H1 (cell line): ENCODE measurements around the gene LUZP1. TPM values are rescaled to one million over a fixed set of nuclear protein-coding genes. Genes with fewer than 3 reads are reported as not detected.

ENCODE experiments used
- CTCF ChIA-PET: fragments of 300-600 bp; sonication (Branson Sonifier 250); formaldehyde crosslinking; loops from one replicate; lab custom pipeline; 2021; ENCODE audit not compliant: partially characterized antibody; lab: Charles Lee
- POLR2A ChIA-PET: fragments of 300-600 bp; sonication (Branson Sonifier 250); formaldehyde crosslinking; loops from one replicate; lab custom pipeline; 2021; ENCODE audit warnings: inconsistent platforms; ENCODE audit not compliant: partially characterized antibody; lab: Charles Lee
- DNase-seq, 2 experiments: peaks; one replicate each; pipeline versions ENCODE4 v3.0.0 to v3.0.0-alpha.2; 2010 to 2022; ENCODE audit warnings: low spot score in 2 of 2, low read depth in 1 of 2, mixed read lengths in 1 of 2
- FAIRE-seq: peaks from 2 replicates; lab custom pipeline; 2011; peaks lifted over from hg19 to GRCh38; lab: Jason Lieb, UNC
- H2AFZ ChIP-seq: 2 replicates; pipeline ENCODE4 v1.8.1; 2012; ENCODE audit warnings: low read length, inconsistent platforms
- H2AK5ac ChIP-seq: 2 replicates; pipeline ENCODE4 v1.6.1; 2013; ENCODE audit warnings: low read depth, low read length
- H2BK120ac ChIP-seq: replicated peaks from 2 replicates; pipeline ENCODE3; 2013; ENCODE audit warnings: low read depth, low read length, inconsistent platforms
- H2BK12ac ChIP-seq: 2 replicates; pipeline ENCODE4 v1.6.1; 2013; ENCODE audit warnings: low read depth, low read length
- H2BK15ac ChIP-seq: 2 replicates; pipeline ENCODE4 v1.6.1; 2013; ENCODE audit warnings: low read length
- H2BK20ac ChIP-seq: 2 replicates; pipeline ENCODE4 v1.6.1; 2013; ENCODE audit warnings: low read length
- H2BK5ac ChIP-seq: 2 replicates; pipeline ENCODE4 v1.6.1; 2013; ENCODE audit warnings: low read depth, low read length
- H3K14ac ChIP-seq: 2 replicates; pipeline ENCODE4 v1.6.1; 2013; ENCODE audit warnings: inconsistent platforms; ENCODE audit not compliant: insufficient read length
- H3K18ac ChIP-seq: 2 replicates; pipeline ENCODE4 v1.6.1; 2013; ENCODE audit warnings: low read length; ENCODE audit errors: extremely low read depth
- H3K23ac ChIP-seq: 2 replicates; pipeline ENCODE4 v1.6.1; 2013; ENCODE audit warnings: inconsistent platforms; ENCODE audit not compliant: insufficient read length
- H3K23me2 ChIP-seq: 2 replicates; pipeline ENCODE4 v1.6.1; 2013; ENCODE audit warnings: low read depth, low read length
- H3K27ac ChIP-seq: 2 replicates; pipeline ENCODE4 v1.6.1; 2011; ENCODE audit warnings: low read depth, low read length, inconsistent platforms
- H3K27me3 ChIP-seq, 4 experiments: replicated peaks in 1 of 4; 1 replicate in 1 of 4; 2 replicates in 3 of 4; pipeline versions ENCODE4 v1.6.1 to v1.8.1; 2011 to 2013; ENCODE audit warnings: low read length in 3 of 4, mild to moderate bottlenecking in 3 of 4, inconsistent platforms in 2 of 4, mixed read lengths in 2 of 4, moderate library complexity in 1 of 4; ENCODE audit not compliant: control insufficient read depth in 3 of 4, insufficient read depth in 3 of 4; ENCODE audit errors: extremely low read depth in 1 of 4
- H3K36me3 ChIP-seq, 4 experiments: 2 replicates each; pipeline versions ENCODE4 v1.6.1 to v1.8.1; 2011 to 2013; ENCODE audit warnings: mild to moderate bottlenecking in 4 of 4, low read length in 3 of 4, moderate library complexity in 2 of 4, control low read depth in 1 of 4, inconsistent platforms in 1 of 4; ENCODE audit not compliant: insufficient read depth in 4 of 4, control insufficient read depth in 2 of 4
- H3K4ac ChIP-seq: replicated peaks from 2 replicates; pipeline ENCODE3; 2013; ENCODE audit warnings: low read length, low read depth, mixed read lengths, inconsistent platforms; ENCODE audit not compliant: insufficient read length
- H3K4me1 ChIP-seq, 4 experiments: replicated peaks in 1 of 4; 1 replicate in 1 of 4; 2 replicates in 3 of 4; pipeline versions ENCODE4 v1.6.1 to v1.8.1; 2011 to 2013; ENCODE audit warnings: low read length in 3 of 4, inconsistent platforms in 2 of 4, mixed read lengths in 1 of 4; ENCODE audit not compliant: insufficient read depth in 4 of 4, control insufficient read depth in 3 of 4
- H3K4me2 ChIP-seq, 2 experiments: 2 replicates each; pipeline versions ENCODE4 v1.6.1 to v1.8.1; 2011 to 2013; ENCODE audit warnings: low read depth in 2 of 2, low read length in 2 of 2, control low read depth in 1 of 2, inconsistent platforms in 1 of 2, mild to moderate bottlenecking in 1 of 2; ENCODE audit not compliant: insufficient read depth in 1 of 2
- H3K4me3 ChIP-seq, 4 experiments: fragments of 200-600, 300-600 bp in 1 of 4; sonication (generic), shearing (Covaris generic), sonication (Bioruptor Twin) in 1 of 4; 2 replicates each; pipeline versions ENCODE4 v1.5.1 to v1.8.1; 2011 to 2016; ENCODE audit warnings: low read length in 4 of 4, low read depth in 3 of 4, control low read depth in 2 of 4, inconsistent platforms in 2 of 4, mild to moderate bottlenecking in 2 of 4, mixed read lengths in 1 of 4, moderate library complexity in 1 of 4; ENCODE audit not compliant: insufficient read depth in 2 of 4; ENCODE audit errors: extremely low read depth in 1 of 4
- H3K56ac ChIP-seq: replicated peaks from 2 replicates; pipeline ENCODE3; 2013; ENCODE audit warnings: low read depth, mild to moderate bottlenecking, mixed read lengths, low read length, inconsistent platforms; ENCODE audit not compliant: insufficient read length
- H3K79me1 ChIP-seq: 2 replicates; pipeline ENCODE4 v1.6.1; 2013; ENCODE audit warnings: low read depth, low read length, control low read depth
- H3K79me2 ChIP-seq, 2 experiments: 2 replicates each; pipeline versions ENCODE4 v1.6.1 to v1.8.1; 2012 to 2013; ENCODE audit warnings: low read length in 2 of 2, mild to moderate bottlenecking in 2 of 2, inconsistent platforms in 1 of 2; ENCODE audit not compliant: insufficient read depth in 2 of 2, control insufficient read depth in 1 of 2
- H3K9ac ChIP-seq, 4 experiments: replicated peaks in 1 of 4; 1 replicate in 1 of 4; 2 replicates in 3 of 4; pipeline versions ENCODE4 v1.6.1 to v1.8.1; 2011 to 2013; ENCODE audit warnings: low read depth in 3 of 4, low read length in 3 of 4, control low read depth in 2 of 4, mild to moderate bottlenecking in 2 of 4, moderate library complexity in 2 of 4, inconsistent platforms in 1 of 4; ENCODE audit errors: extremely low read depth in 1 of 4
- H3K9me3 ChIP-seq, 2 experiments: 2 replicates each; pipeline versions ENCODE4 v1.6.1 to v1.8.1; 2012 to 2013; ENCODE audit warnings: mild to moderate bottlenecking in 2 of 2, moderate library complexity in 2 of 2, control low read depth in 1 of 2, inconsistent platforms in 1 of 2, low read depth in 1 of 2, low read length in 1 of 2, mixed read lengths in 1 of 2; ENCODE audit not compliant: insufficient read depth in 2 of 2
- H4K20me1 ChIP-seq, 2 experiments: replicated peaks in 1 of 2; 2 replicates each; pipeline versions ENCODE3 to v1.8.1; 2011 to 2013; ENCODE audit warnings: inconsistent platforms in 2 of 2, low read length in 2 of 2, mild to moderate bottlenecking in 1 of 2; ENCODE audit not compliant: insufficient read depth in 2 of 2, control insufficient read depth in 1 of 2
- H4K5ac ChIP-seq: 2 replicates; pipeline ENCODE4 v1.6.1; 2013; ENCODE audit warnings: low read length, low read depth, mixed read lengths, inconsistent platforms; ENCODE audit not compliant: insufficient read length
- H4K8ac ChIP-seq: 2 replicates; pipeline ENCODE4 v1.8.0; 2013; ENCODE audit warnings: mild to moderate bottlenecking, moderate library complexity, low read length, inconsistent platforms; ENCODE audit not compliant: insufficient read depth; ENCODE audit errors: extremely low read depth
- H4K91ac ChIP-seq: replicated peaks from 2 replicates; pipeline ENCODE3; 2013; ENCODE audit warnings: low read length, mixed read lengths, inconsistent platforms; ENCODE audit not compliant: insufficient read length
- EGR1 ChIP-seq: IDR thresholded peaks from 2 replicates; pipeline ENCODE4 v1.6.1; 2011; ENCODE audit warnings: low read depth, low read length, borderline replicate concordance
- MAFK ChIP-seq: IDR thresholded peaks from 2 replicates; pipeline ENCODE4 v1.6.1; 2012; ENCODE audit warnings: low read depth, mild to moderate bottlenecking, improper control_type of control experiment, low read length
- NANOG ChIP-seq: IDR thresholded peaks from 2 replicates; pipeline ENCODE4 v1.6.1; 2011; ENCODE audit warnings: low read length, low read depth, mild to moderate bottlenecking, inconsistent platforms; ENCODE audit not compliant: insufficient read depth, poor library complexity, severe bottlenecking
- RFX5 ChIP-seq: IDR thresholded peaks from 2 replicates; pipeline ENCODE4 v1.6.1; 2011; ENCODE audit warnings: low read depth, low read length, improper control_type of control experiment, borderline replicate concordance
- SIX5 ChIP-seq: IDR thresholded peaks from 2 replicates; pipeline ENCODE4 v1.6.1; 2011; ENCODE audit warnings: mild to moderate bottlenecking, low read depth, low read length
- TEAD4 ChIP-seq: IDR thresholded peaks from 2 replicates; pipeline ENCODE4 v1.6.1; 2012; ENCODE audit warnings: low read depth, low read length, inconsistent platforms, mixed read lengths
- WGBS, 2 experiments: shearing (Covaris generic) in 1 of 2; methylation state at CpG; one replicate each; pipeline versions ENCODE4 v1.1.6 to v1.1.7; 2013 to 2015; ENCODE audit warnings: low lambda C conversion rate in 2 of 2, mixed read lengths in 2 of 2, inconsistent platforms in 1 of 2, low coverage in 1 of 2, missing lambda C conversion rate in 1 of 2; ENCODE audit not compliant: insufficient replicate concordance in 2 of 2, insufficient coverage in 1 of 2, insufficient read length in 1 of 2; ENCODE audit errors: extremely low coverage in 1 of 2, missing lambda C conversion rate in 1 of 2; 5-methylcytosine and 5-hydroxymethylcytosine counted together
- polyA plus RNA-seq, 7 experiments: library from polyadenylated mRNA; depleted of rRNA in 3 of 7; stranded (reverse) in 5 of 7; unstranded in 2 of 7; fragments of >200 nt in 5 of 7; fragments of 200-250 nt in 2 of 7; gene quantifications; 1 replicate in 5 of 7; 2 replicates in 1 of 7; 4 replicates in 1 of 7; pipeline versions ENCODE4 v1.2.1 to v1.2.3, GENCODE V29; 2011 to 2013; ENCODE audit warnings: missing spikeins in 2 of 7, mixed read lengths in 2 of 7
- total RNA-seq: library from RNA; stranded (reverse); fragmentation: NEBNext Ultra II Directional; extraction: Animal tissue kit (Norgen Biotek cat#: 25700); gene quantifications from 2 replicates; pipeline ENCODE4 v1.2.1, GENCODE V29; 2021

The LUZP1 gene
- total and polyA plus RNA-seq, 2 of the 8 experiments (the other 6 are each of a cell fraction or from before 2014, with no cell fraction given), result 14.0 to 60.5 TPM

GRCh38 chr1:23196627-23197328, 28.1 kb upstream of the LUZP1 start:
- no peak overlapping the region for H3K9ac ChIP-seq
- no peak for FAIRE-seq
- TF ChIP-seq TEAD4, result 0 out of 2 replicates have a peak, but pooled peaks have one; percentile 14
- no peak for TF ChIP-seq EGR1
- no peak for TF ChIP-seq NANOG
- no peak for TF ChIP-seq RFX5
- no peak for TF ChIP-seq MAFK
- TF ChIP-seq SIX5, result no peak

More at GRCh38 chr1:23196627-23197328, 28.1 kb upstream of the LUZP1 start:
- Histone ChIP-seq H3K79me2 (no peaks in the 10 kb centered on the region), H4K20me1 (no peaks in the 10 kb centered on the region), H4K91ac (no peak overlapping the region), H3K4me1 (0 out of 7 replicates have a peak, but pooled peaks cover 0 to 3% (median 0%) of the 10 kb centered on the region in 4 experiments), H2BK20ac (no peak overlapping the region), H4K5ac (no peak overlapping the region), H3K18ac (no peak overlapping the region), H3K9me3 (no peaks in the 10 kb centered on the region), H3K23ac (no peak overlapping the region), H3K36me3 (peaks cover 0 to 14% (median 1%) of the 10 kb centered on the region in 4 experiments; a peak in 4 of 8 replicates), H2BK120ac (no peak overlapping the region), H3K14ac (no peak overlapping the region), H2BK5ac (no peak overlapping the region; the same call in 1 of the 2 replicates), H3K4me2 (no peak overlapping the region), H2AFZ (no peak overlapping the region), H3K4ac (no peak overlapping the region), H3K27me3 (no peaks in the 10 kb centered on the region), H3K23me2 (no peaks in the 10 kb centered on the region), H3K27ac (no peak overlapping the region), H4K8ac (peak overlapping the region; percentile 77; the same call in 1 of the 2 replicates), H3K4me3 (no peak overlapping the region), H2BK12ac (no peak overlapping the region), H2AK5ac (no peak overlapping the region), H3K79me1 (no peaks in the 10 kb centered on the region), H3K56ac (no peak overlapping the region), H2BK15ac (no peak overlapping the region)
- DNase-seq, result no peak
- ChIA-PET POLR2A (no interaction called here), CTCF (interaction anchor here (0.5 to 6.6 kb wide), 9 partner anchors 9 to 1849 kb away, joined by 3 to 63 read pairs (median 5); no protein-coding TSS in a partner anchor)
- 84% methylated on average over 10 of the region's 10 CpGs; no CpG with 5 or more reads in 1 of the 2 experiments for WGBS, 2 experiments
